ENCODE results near the gene SKAP1.

Gene SKAP1

GRCh38 chr17:48276776-48277175 lies 153.2 kb downstream of the SKAP1 start:
- TF ChIP-seq GABPA (IDR thresholded peaks at IDR 0.05; ENCODE audit: low read depth) (no peak), SPI1 (IDR thresholded peaks at IDR 0.05; ENCODE audit: borderline replicate concordance, low read depth) (no peak), CTCF (IDR thresholded peaks at IDR 0.05; ENCODE audit: insufficient read depth, low read length) (no peak), POLR2AphosphoS5 (IDR thresholded peaks at IDR 0.05; ENCODE audit: low read depth) (no peak), REST (IDR thresholded peaks at IDR 0.05; ENCODE audit: insufficient replicate concordance, low read depth) (no peak)
- no peak for DNase-seq (ENCODE audit: low read depth in 1 of 2, low spot score in 1 of 2)
- Histone ChIP-seq H3K27me3 (ENCODE audit: insufficient read depth, poor library complexity, severe bottlenecking) (peaks cover 28% of the 10 kb centered on the region), H3K4me3 (replicated peaks; ENCODE audit: insufficient read depth, low read length) (no peak overlapping the region), H3K27ac (replicated peaks) (no peak overlapping the region)

- DNase-seq (ENCODE audit: low read depth in 1 of 2, low spot score in 1 of 2) = no peak
- peaks cover 21% of the 10 kb centered on the region for H3K27me3 ChIP-seq (ENCODE audit: insufficient read depth, poor library complexity, severe bottlenecking)
- TF ChIP-seq CTCF (IDR thresholded peaks at IDR 0.05; ENCODE audit: insufficient read depth, low read length) (no peak), POLR2AphosphoS5 (IDR thresholded peaks at IDR 0.05; ENCODE audit: low read depth) (no peak), GABPA (IDR thresholded peaks at IDR 0.05; ENCODE audit: low read depth) (no peak), SPI1 (IDR thresholded peaks at IDR 0.05; ENCODE audit: borderline replicate concordance, low read depth) (no peak), REST (IDR thresholded peaks at IDR 0.05; ENCODE audit: insufficient replicate concordance, low read depth) (no peak)
- no peak overlapping the region for H3K27ac ChIP-seq (replicated peaks)
- no peak overlapping the region for H3K4me3 ChIP-seq (replicated peaks; ENCODE audit: insufficient read depth, low read length)
These were observed 159.1 kb downstream of the SKAP1 start for GRCh38 chr17:48270899-48271298.

- no peak for TF ChIP-seq REST (IDR thresholded peaks at IDR 0.05; ENCODE audit: insufficient replicate concordance, low read depth)
- TF ChIP-seq SPI1 (IDR thresholded peaks at IDR 0.05; ENCODE audit: borderline replicate concordance, low read depth) = no peak
- no peak for TF ChIP-seq GABPA (IDR thresholded peaks at IDR 0.05; ENCODE audit: low read depth)
- TF ChIP-seq CTCF (IDR thresholded peaks at IDR 0.05; ENCODE audit: insufficient read depth, low read length) = no peak
- TF ChIP-seq POLR2AphosphoS5 (IDR thresholded peaks at IDR 0.05; ENCODE audit: low read depth) = no peak
- Histone ChIP-seq H3K27ac (replicated peaks) (no peak overlapping the region), H3K4me3 (replicated peaks; ENCODE audit: insufficient read depth, low read length) (no peak overlapping the region), H3K27me3 (ENCODE audit: insufficient read depth, poor library complexity, severe bottlenecking) (peaks cover 16% of the 10 kb centered on the region)
- no peak for DNase-seq (ENCODE audit: low read depth in 1 of 2, low spot score in 1 of 2)
These were observed 160.8 kb downstream of the SKAP1 start for GRCh38 chr17:48269209-48269608.

Data from HL-60 (cell line).